WTC11 (cell line): ENCODE measurements around the gene ZNF710. TPM values are rescaled to one million over a fixed set of nuclear protein-coding genes. Genes with fewer than 3 reads are reported as not detected.

ENCODE experiments used
- ATAC-seq: fragments of 200-7000 bp; cut with Tn5 transposase; 2 replicates; pipeline ENCODE4 v1.10.0; 2021; ENCODE audit warnings: mild to moderate bottlenecking, moderate library complexity
- CTCF ChIA-PET: fragments of 300-600 bp; sonication (Branson Sonifier 250); formaldehyde crosslinking; loops from one replicate; lab custom pipeline; 2021; ENCODE audit warnings: antibody characterized with exemption; lab: Charles Lee
- POLR2A ChIA-PET: fragments of 350-600 bp; sonication (Branson Sonifier 250); formaldehyde crosslinking; loops from one replicate; lab custom pipeline; 2021; ENCODE audit warnings: antibody characterized with exemption; lab: Charles Lee
- DNase-seq: peaks from one replicate; pipeline ENCODE4 v3.0.0; 2021; ENCODE audit warnings: low spot score
- H3K27ac Mint-ChIP-seq: 2 replicates; pipeline ENCODE4 v1.8.0; 2021; ENCODE audit warnings: mixed read lengths
- H3K27me3 Mint-ChIP-seq: 2 replicates; pipeline ENCODE4 v1.8.0; 2021; ENCODE audit warnings: low read depth, mild to moderate bottlenecking, moderate library complexity, mixed read lengths
- H3K36me3 Mint-ChIP-seq: 2 replicates; pipeline ENCODE4 v1.8.0; 2021; ENCODE audit warnings: mixed read lengths
- H3K4me1 Mint-ChIP-seq: 2 replicates; pipeline ENCODE4 v1.8.0; 2022; ENCODE audit warnings: mixed read lengths
- H3K4me3 Mint-ChIP-seq: 2 replicates; pipeline ENCODE4 v1.8.0; 2021; ENCODE audit warnings: mild to moderate bottlenecking, moderate library complexity, mixed read lengths
- H3K9me3 Mint-ChIP-seq: 2 replicates; pipeline ENCODE4 v1.8.0; 2021; ENCODE audit warnings: mixed read lengths
- CDX4 ChIP-seq: fragments of 250-450 bp; sonication (Bioruptor Pico); IDR thresholded peaks from 2 replicates; pipeline ENCODE4 v1.9.0; 2021; ENCODE audit warnings: moderate library complexity, mild to moderate bottlenecking, inconsistent platforms, borderline replicate concordance
- CREB1 ChIP-seq: sonication (generic); formaldehyde crosslinking; IDR thresholded peaks from 2 replicates; pipeline ENCODE4 v1.8.0; 2023; ENCODE audit warnings: mild to moderate bottlenecking, missing genetic modification reagents
- ELF4 ChIP-seq: sonication (generic); formaldehyde crosslinking; IDR thresholded peaks from 2 replicates; pipeline ENCODE4 v1.8.1; 2022; ENCODE audit warnings: low read depth, mild to moderate bottlenecking, moderate library complexity, missing genetic modification reagents
- FOXK1 ChIP-seq: sonication (generic); formaldehyde crosslinking; IDR thresholded peaks from 2 replicates; pipeline ENCODE4 v1.8.0; 2022; ENCODE audit warnings: mild to moderate bottlenecking, moderate library complexity, missing genetic modification reagents
- FOXP1 ChIP-seq: sonication (generic); formaldehyde crosslinking; IDR thresholded peaks from 2 replicates; pipeline ENCODE4 v1.8.0; 2022; ENCODE audit warnings: missing genetic modification reagents, mild to moderate bottlenecking, moderate library complexity, borderline replicate concordance
- HMGA2 ChIP-seq: fragments of 250-450 bp; sonication (Bioruptor Pico); IDR thresholded peaks from 2 replicates; pipeline ENCODE4 v1.4.0; 2021; ENCODE audit warnings: mild to moderate bottlenecking, moderate library complexity
- MLX ChIP-seq: sonication (generic); formaldehyde crosslinking; IDR thresholded peaks from 2 replicates; pipeline ENCODE4 v1.8.1; 2023; ENCODE audit warnings: mild to moderate bottlenecking, missing genetic modification reagents, moderate library complexity
- NFE2L1 ChIP-seq: sonication (generic); formaldehyde crosslinking; IDR thresholded peaks from 2 replicates; pipeline ENCODE4 v1.8.1; 2023; ENCODE audit warnings: missing genetic modification reagents
- PRDM15 ChIP-seq: sonication (generic); formaldehyde crosslinking; IDR thresholded peaks from 2 replicates; pipeline ENCODE4 v1.8.0; 2022; ENCODE audit warnings: missing genetic modification reagents
- STAT6 ChIP-seq: sonication (generic); formaldehyde crosslinking; conservative IDR thresholded peaks from 2 replicates; pipeline ENCODE4 v1.8.1; 2023; ENCODE audit warnings: mild to moderate bottlenecking, low read depth, missing genetic modification reagents, moderate library complexity
- TEAD1 ChIP-seq: sonication (generic); formaldehyde crosslinking; IDR thresholded peaks from 2 replicates; pipeline ENCODE4 v1.8.0; 2022; ENCODE audit warnings: mild to moderate bottlenecking, missing genetic modification reagents
- ZMAT4 ChIP-seq: fragments of 250-450 bp; sonication (Bioruptor Pico); IDR thresholded peaks from 2 replicates; pipeline ENCODE4 v1.9.0; 2021; ENCODE audit warnings: mild to moderate bottlenecking
- ZNF121 ChIP-seq: sonication (generic); formaldehyde crosslinking; IDR thresholded peaks from 2 replicates; pipeline ENCODE4 v1.8.0; 2023; ENCODE audit warnings: missing genetic modification reagents
- ZNF138 ChIP-seq: sonication (generic); formaldehyde crosslinking; conservative IDR thresholded peaks from 2 replicates; pipeline ENCODE4 v1.8.1; 2022; ENCODE audit warnings: mild to moderate bottlenecking, moderate library complexity, missing genetic modification reagents
- ZNF281 ChIP-seq: sonication (generic); formaldehyde crosslinking; IDR thresholded peaks from 2 replicates; pipeline ENCODE4 v1.8.0; 2023; ENCODE audit warnings: mild to moderate bottlenecking, missing genetic modification reagents
- ZNF425 ChIP-seq: fragments of 250-450 bp; sonication (Bioruptor Pico); conservative IDR thresholded peaks from 2 replicates; pipeline ENCODE4 v1.9.0; 2021; ENCODE audit warnings: mild to moderate bottlenecking
- total RNA-seq: library from RNA; stranded (reverse); gene quantifications from 3 replicates; pipeline ENCODE4 v1.2.3, GENCODE V29; 2021

The ZNF710 gene
- total RNA-seq, 1 experiment from 2014 or later, result 25.9 TPM

- TF ChIP-seq ZNF121 (CRISPR knock-in tag) (peak; percentile 41; the same call in 1 of the 2 replicates), PRDM15 (CRISPR knock-in tag) (no peak), ZNF281 (CRISPR knock-in tag) (peak; percentile 84), TEAD1 (CRISPR knock-in tag) (peak; percentile 57; the same call in 1 of the 2 replicates), ELF4 (CRISPR knock-in tag) (no peak), MLX (CRISPR knock-in tag) (no peak), FOXP1 (CRISPR knock-in tag) (no peak; the same call in 1 of the 2 replicates), HMGA2 (CRISPR knock-in tag) (no peak), NFE2L1 (CRISPR knock-in tag) (no peak), FOXK1 (CRISPR knock-in tag) (no peak), ZMAT4 (no peak)
- TF ChIP-seq, all 79 proteins: peak for 3
Measured at GRCh38 chr15:90126596-90127435, 125.7 kb downstream of the ZNF710 start.

GRCh38 chr15:90130291-90130690 is 129.2 kb downstream of the ZNF710 start:
- CTCF ChIA-PET, result no interaction called here
- ATAC-seq, result no peak
- H3K4me1 Mint-ChIP-seq, result peaks cover 23% of the 10 kb centered on the region
- POLR2A ChIA-PET, result no interaction called here
- H3K9me3 Mint-ChIP-seq, result peaks cover 18% of the 10 kb centered on the region
- TF ChIP-seq CDX4 (CRISPR knock-in tag) (no peak), ZNF138 (CRISPR knock-in tag) (no peak), ELF4 (CRISPR knock-in tag) (no peak), HMGA2 (CRISPR knock-in tag) (no peak), FOXK1 (CRISPR knock-in tag) (no peak), CREB1 (CRISPR knock-in tag) (no peak), STAT6 (CRISPR knock-in tag) (no peak), MLX (CRISPR knock-in tag) (no peak), ZNF425 (CRISPR knock-in tag) (no peak)
- no peak for DNase-seq
- peaks cover 2% of the 10 kb centered on the region; the same call in 1 of the 2 replicates for H3K27me3 Mint-ChIP-seq
- no peaks in the 10 kb centered on the region for H3K36me3 Mint-ChIP-seq
- no peak overlapping the region for H3K27ac Mint-ChIP-seq
- H3K4me3 Mint-ChIP-seq, result no peak overlapping the region

More at GRCh38 chr15:90126596-90127435, 125.7 kb downstream of the ZNF710 start:
- H3K4me1 Mint-ChIP-seq, result peaks cover 23% of the 10 kb centered on the region
- DNase-seq, result peak; percentile 83
- H3K9me3 Mint-ChIP-seq, result peaks cover under 1% of the 10 kb centered on the region; the same call in 1 of the 2 replicates
- H3K4me3 Mint-ChIP-seq, result no peak overlapping the region
- ChIA-PET CTCF (interaction anchor here (0.7 to 1.6 kb wide), 5 partner anchors 16 to 366 kb away, joined by 3 to 12 read pairs (median 5); no protein-coding TSS in a partner anchor), POLR2A (interaction anchor here (0.6 to 1.6 kb wide), 5 partner anchors 16 to 107 kb away, joined by 3 to 8 read pairs (median 4); partner anchors contain the start of genes CIB1, GDPGP1 and IDH2)
- ATAC-seq, result peak; percentile 96
- H3K27ac Mint-ChIP-seq, result peak overlapping the region; percentile 97
- H3K36me3 Mint-ChIP-seq, result no peaks in the 10 kb centered on the region
- H3K27me3 Mint-ChIP-seq, result no peaks in the 10 kb centered on the region; the same call in 1 of the 2 replicates
